K562 (cell line): ENCODE measurements around the gene SCML2. TPM values are rescaled to one million over a fixed set of nuclear protein-coding genes. Genes with fewer than 3 reads are reported as not detected.

Experiments
- ARNT ChIP-seq, 2 experiments: fragments of 450-650 bp; IDR thresholded peaks; 2 replicates each; pipeline ENCODE4 v1.6.1; 2016; ENCODE audit warnings: mild to moderate bottlenecking in 1 of 2
- BACH1 ChIP-seq: fragments of 200-800 bp; sonication (Bioruptor generic); IDR thresholded peaks from 2 replicates; pipeline ENCODE4 v1.6.1; 2016; ENCODE audit warnings: missing genetic modification characterization, missing compliant biosample characterization
- EP300 ChIP-seq: IDR thresholded peaks from 2 replicates; pipeline ENCODE4 v1.6.1; 2012; ENCODE audit warnings: low read length, improper control_type of control experiment
- EZH2 ChIP-seq: IDR thresholded peaks from 2 replicates; pipeline ENCODE4 v1.6.1; 2012; ENCODE audit warnings: low read depth, mild to moderate bottlenecking, inconsistent platforms, low read length, borderline replicate concordance
- GMEB1 ChIP-seq: fragments of 250-450 bp; sonication (Bioruptor Pico); IDR thresholded peaks from 2 replicates; pipeline ENCODE4 v1.4.0; 2020; ENCODE audit warnings: mild to moderate bottlenecking
- HMGXB4 ChIP-seq: sonication (generic); formaldehyde crosslinking; IDR thresholded peaks from 2 replicates; pipeline ENCODE4 v1.8.1; 2023; ENCODE audit warnings: mild to moderate bottlenecking, missing genetic modification reagents
- MAFK ChIP-seq: IDR thresholded peaks from 2 replicates; pipeline ENCODE4 v1.6.1; 2011; ENCODE audit warnings: low read length, improper control_type of control experiment
- NR2C1 ChIP-seq, 2 experiments: fragments of 450-650 bp; IDR thresholded peaks; 2 replicates each; pipeline ENCODE4 v1.6.1; 2017; ENCODE audit warnings: mild to moderate bottlenecking in 2 of 2, antibody characterized with exemption in 1 of 2, inconsistent platforms in 1 of 2, missing compliant biosample characterization in 1 of 2, missing genetic modification characterization in 1 of 2
- PKNOX1 ChIP-seq: fragments of 450-650 bp; IDR thresholded peaks from 2 replicates; pipeline ENCODE4 v1.6.1; 2016
- POLR2AphosphoS5 ChIP-seq: IDR thresholded peaks from 2 replicates; pipeline ENCODE4 v1.6.1; 2011; ENCODE audit warnings: mild to moderate bottlenecking, low read depth, low read length, moderate library complexity; ENCODE audit not compliant: control insufficient read depth, insufficient read depth
- RBBP5 ChIP-seq: fragments of 200-600 bp; sonication (generic); IDR thresholded peaks from 2 replicates; pipeline ENCODE4 v1.6.1; 2012; ENCODE audit warnings: borderline replicate concordance, mild to moderate bottlenecking, low read length, control low read depth, inconsistent platforms; ENCODE audit not compliant: insufficient read depth, poor library complexity, severe bottlenecking
- RHOXF2B ChIP-seq: fragments of 250-450 bp; sonication (Bioruptor Pico); conservative IDR thresholded peaks from 2 replicates; pipeline ENCODE4 v1.5.1; 2021
- SAP30 ChIP-seq: fragments of 200-600 bp; sonication (generic); IDR thresholded peaks from 2 replicates; pipeline ENCODE4 v1.6.1; 2012; ENCODE audit warnings: borderline replicate concordance, low read depth, mild to moderate bottlenecking, moderate library complexity, low read length, control low read depth, inconsistent platforms; ENCODE audit not compliant: insufficient read depth, poor library complexity, severe bottlenecking
- STAG1 ChIP-seq: sonication (generic); formaldehyde crosslinking; IDR thresholded peaks from 2 replicates; pipeline ENCODE4 v1.5.0; 2020; ENCODE audit warnings: missing genetic modification reagents, borderline replicate concordance
- TSC22D4 ChIP-seq: fragments of 450-650 bp; IDR thresholded peaks from 2 replicates; pipeline ENCODE4 v1.6.1; 2016; ENCODE audit warnings: missing genetic modification characterization, missing biosample characterization, control low read depth
- XRCC4 ChIP-seq: IDR thresholded peaks from one replicate; pipeline ENCODE4 v1.6.1; 2011; ENCODE audit not compliant: insufficient read depth, insufficient read length; ENCODE audit errors: extremely low read depth
- ZFP91 ChIP-seq: sonication (generic); formaldehyde crosslinking; IDR thresholded peaks from 2 replicates; pipeline ENCODE4 v1.8.0; 2022; ENCODE audit warnings: mild to moderate bottlenecking, missing genetic modification reagents
- ZNF12 ChIP-seq: sonication (generic); formaldehyde crosslinking; IDR thresholded peaks from 2 replicates; pipeline ENCODE4 v1.4.0; 2020; ENCODE audit warnings: mild to moderate bottlenecking, missing genetic modification reagents
- ZNF133 ChIP-seq: fragments of 250-450 bp; sonication (Bioruptor Pico); IDR thresholded peaks from 2 replicates; pipeline ENCODE4 v1.4.0; 2020; ENCODE audit warnings: mild to moderate bottlenecking
- ZNF140 ChIP-seq: fragments of 250-450 bp; sonication (Bioruptor Pico); IDR thresholded peaks from 2 replicates; pipeline ENCODE4 v1.8.0; 2021; ENCODE audit warnings: moderate library complexity, mild to moderate bottlenecking, inconsistent platforms
- ZNF197 ChIP-seq: fragments of 200-800 bp; sonication (Bioruptor generic); IDR thresholded peaks from 2 replicates; pipeline ENCODE4 v1.6.1; 2016; ENCODE audit warnings: low read depth, missing genetic modification characterization, missing compliant biosample characterization
- ZSCAN32 ChIP-seq: fragments of 450-650 bp; formaldehyde crosslinking; IDR thresholded peaks from 2 replicates; pipeline ENCODE4 v1.4.0; 2020; ENCODE audit warnings: mild to moderate bottlenecking, moderate library complexity
- polyA plus RNA-seq, 8 experiments: library from polyadenylated mRNA; depleted of rRNA in 4 of 8; stranded (reverse) in 5 of 8; unstranded in 3 of 8; fragments of >200 nt; fragmentation: Nextera tagmentation in 2 of 8; fragmentation: Illumina TruSeq in 1 of 8; extraction: Ambion mirVana in 2 of 8; extraction: Trizol in 1 of 8; gene quantifications; 2 replicates each; pipeline versions ENCODE4 v1.2.1 to v1.2.3, GENCODE V29; 2011 to 2014; ENCODE audit warnings: inconsistent platforms in 1 of 8, missing spikeins in 1 of 8
- total RNA-seq, 7 experiments: library from RNA; depleted of rRNA in 6 of 7; stranded (reverse); fragments of >200 nt in 6 of 7; fragmentation: Illumina TruSeq in 2 of 7; extraction: Trizol in 2 of 7; gene quantifications; 2 replicates each; pipeline versions ENCODE4 v1.2.1 to v1.2.3, GENCODE V29; 2011 to 2021; ENCODE audit warnings: low replicate concordance in 1 of 7

SCML2 gene
- total and polyA plus RNA-seq, 9 of the 15 experiments (the other 6 are each of a cell fraction or from before 2014, with no cell fraction given): 15.1 to 30.8 (median 22.9) TPM

GRCh38 chrX:18354369-18355223, at the start of gene SCML2 (continued):
- no peak for TF ChIP-seq STAG1 (CRISPR knock-in tag)
- TF ChIP-seq XRCC4: no peak
- TF ChIP-seq PKNOX1: no peak
- TF ChIP-seq EP300: 0 out of 2 replicates have a peak, but pooled peaks have one; percentile 12
- TF ChIP-seq MAFK: no peak
- no peak for TF ChIP-seq RHOXF2B (CRISPR knock-in tag)
- no peak for TF ChIP-seq ZSCAN32 (CRISPR knock-in tag)
- no peak for TF ChIP-seq HMGXB4 (CRISPR knock-in tag)
- TF ChIP-seq NR2C1 (IDR thresholded peaks at IDR 0.05): peak; percentile 88
- TF ChIP-seq NR2C1 (tag; IDR thresholded peaks at IDR 0.05): peak; percentile 76
- no peak for TF ChIP-seq BACH1
- TF ChIP-seq POLR2AphosphoS5: no peak
- TF ChIP-seq ZNF140 (CRISPR knock-in tag): no peak
- no peak for TF ChIP-seq ZNF12
- TF ChIP-seq GMEB1 (CRISPR knock-in tag): peak; percentile 72
- no peak for TF ChIP-seq EZH2
- TF ChIP-seq ZNF197 (CRISPR knock-in tag): no peak
- no peak for TF ChIP-seq TSC22D4 (tag)
- no peak for TF ChIP-seq ZNF133
- TF ChIP-seq RBBP5: peak; percentile 84
- TF ChIP-seq ZFP91: no peak
- TF ChIP-seq ARNT (IDR thresholded peaks at IDR 0.05): no peak
- TF ChIP-seq SAP30: no peak
